HepG2 (cell line): Measurements from ENCODE around the gene GLI3.

Experiments used
- CBFB ChIP-seq: sonication (generic); formaldehyde crosslinking; IDR thresholded peaks from 2 replicates; pipeline ENCODE4 v1.4.0; 2020; ENCODE audit warnings: missing genetic modification reagents
- FIP1L1 ChIP-seq: fragments of 200-400 bp; formaldehyde crosslinking; IDR thresholded peaks from 2 replicates; pipeline ENCODE4 v1.6.1; 2018; ENCODE audit warnings: low read depth, mild to moderate bottlenecking, low read length, moderate library complexity, borderline replicate concordance; ENCODE audit not compliant: insufficient read depth
- FOXK2 ChIP-seq: fragments of 450-650 bp; IDR thresholded peaks from 2 replicates; pipeline ENCODE4 v1.6.1; 2016
- NCOA1 ChIP-seq: sonication (generic); formaldehyde crosslinking; IDR thresholded peaks from 2 replicates; pipeline ENCODE4 v1.9.0; 2021; ENCODE audit warnings: missing genetic modification reagents
- NR2C2 ChIP-seq: sonication (generic); formaldehyde crosslinking; IDR thresholded peaks from 2 replicates; pipeline ENCODE4 v1.4.0; 2020; ENCODE audit warnings: missing genetic modification reagents, mild to moderate bottlenecking, moderate library complexity, borderline replicate concordance
- REPIN1 ChIP-seq: sonication (generic); formaldehyde crosslinking; IDR thresholded peaks from 2 replicates; pipeline ENCODE4 v1.8.0; 2022; ENCODE audit warnings: missing genetic modification reagents, low read depth, mild to moderate bottlenecking, borderline replicate concordance
- TCF7 ChIP-seq: sonication (generic); IDR thresholded peaks from 2 replicates; pipeline ENCODE4 v1.6.1; 2016; ENCODE audit warnings: antibody characterized with exemption, low read depth
- ZBTB46 ChIP-seq: sonication (generic); formaldehyde crosslinking; IDR thresholded peaks from 2 replicates; pipeline ENCODE4 v1.4.0; 2020; ENCODE audit warnings: mild to moderate bottlenecking, missing genetic modification reagents, borderline replicate concordance
- ZNF274 ChIP-seq: sonication (generic); formaldehyde crosslinking; IDR thresholded peaks from 2 replicates; pipeline ENCODE4 v1.5.1; 2020; ENCODE audit warnings: mild to moderate bottlenecking, missing genetic modification reagents
- ZSCAN20 ChIP-seq: sonication (generic); formaldehyde crosslinking; IDR thresholded peaks from 2 replicates; pipeline ENCODE4 v1.4.0; 2020; ENCODE audit warnings: missing genetic modification reagents, mild to moderate bottlenecking, borderline replicate concordance
- TF ChIP-seq, protein P1 (sequence below): sonication (generic); formaldehyde crosslinking; IDR thresholded peaks from 2 replicates; pipeline ENCODE4 v1.5.1; 2020; ENCODE audit warnings: missing genetic modification reagents, mild to moderate bottlenecking, borderline replicate concordance
- TF ChIP-seq, protein P2 (sequence below): sonication (generic); formaldehyde crosslinking; conservative IDR thresholded peaks from 2 replicates; pipeline ENCODE4 v1.4.0; 2020; ENCODE audit warnings: mild to moderate bottlenecking, missing genetic modification reagents, moderate library complexity
- TF ChIP-seq, protein P3 (sequence below), 2 experiments: sonication (generic) in 1 of 2; formaldehyde crosslinking in 1 of 2; IDR thresholded peaks; 2 replicates each; pipeline versions ENCODE4 v1.5.1 to v1.6.1; 2011 to 2020; ENCODE audit warnings: borderline replicate concordance in 1 of 2, low read depth in 1 of 2, low read length in 1 of 2, mild to moderate bottlenecking in 1 of 2, missing genetic modification reagents in 1 of 2, moderate library complexity in 1 of 2

DNA sequence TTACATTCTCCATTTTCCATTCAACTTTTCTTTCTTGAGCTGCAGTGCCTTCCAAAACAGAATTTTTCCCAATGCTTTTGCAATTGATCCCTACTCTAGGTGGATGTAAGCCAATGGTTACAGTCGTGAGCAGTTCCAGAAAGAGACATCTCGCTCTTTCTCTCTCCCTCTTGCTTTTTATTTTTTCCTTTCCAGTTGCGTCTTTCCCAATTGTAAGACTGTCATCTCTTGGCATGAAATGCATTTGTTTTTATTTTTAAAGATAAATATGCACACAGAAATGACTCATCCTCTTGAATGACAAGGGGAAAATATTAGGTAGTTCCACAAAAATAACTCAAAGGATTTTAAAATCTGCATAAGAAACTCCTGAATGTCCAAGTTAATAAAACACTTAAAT, 25.1 kb downstream of the GLI3 start:
- TF ChIP-seq NCOA1, result no peak
- TF ChIP-seq, protein P1, sequence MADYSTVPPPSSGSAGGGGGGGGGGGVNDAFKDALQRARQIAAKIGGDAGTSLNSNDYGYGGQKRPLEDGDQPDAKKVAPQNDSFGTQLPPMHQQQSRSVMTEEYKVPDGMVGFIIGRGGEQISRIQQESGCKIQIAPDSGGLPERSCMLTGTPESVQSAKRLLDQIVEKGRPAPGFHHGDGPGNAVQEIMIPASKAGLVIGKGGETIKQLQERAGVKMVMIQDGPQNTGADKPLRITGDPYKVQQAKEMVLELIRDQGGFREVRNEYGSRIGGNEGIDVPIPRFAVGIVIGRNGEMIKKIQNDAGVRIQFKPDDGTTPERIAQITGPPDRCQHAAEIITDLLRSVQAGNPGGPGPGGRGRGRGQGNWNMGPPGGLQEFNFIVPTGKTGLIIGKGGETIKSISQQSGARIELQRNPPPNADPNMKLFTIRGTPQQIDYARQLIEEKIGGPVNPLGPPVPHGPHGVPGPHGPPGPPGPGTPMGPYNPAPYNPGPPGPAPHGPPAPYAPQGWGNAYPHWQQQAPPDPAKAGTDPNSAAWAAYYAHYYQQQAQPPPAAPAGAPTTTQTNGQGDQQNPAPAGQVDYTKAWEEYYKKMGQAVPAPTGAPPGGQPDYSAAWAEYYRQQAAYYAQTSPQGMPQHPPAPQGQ (CRISPR knock-in tag), result no peak
- no peak for TF ChIP-seq REPIN1 (CRISPR knock-in tag)
- TF ChIP-seq FIP1L1, result no peak
- TF ChIP-seq TCF7, result no peak
- no peak for TF ChIP-seq NR2C2 (CRISPR knock-in tag)
- TF ChIP-seq, protein P2, sequence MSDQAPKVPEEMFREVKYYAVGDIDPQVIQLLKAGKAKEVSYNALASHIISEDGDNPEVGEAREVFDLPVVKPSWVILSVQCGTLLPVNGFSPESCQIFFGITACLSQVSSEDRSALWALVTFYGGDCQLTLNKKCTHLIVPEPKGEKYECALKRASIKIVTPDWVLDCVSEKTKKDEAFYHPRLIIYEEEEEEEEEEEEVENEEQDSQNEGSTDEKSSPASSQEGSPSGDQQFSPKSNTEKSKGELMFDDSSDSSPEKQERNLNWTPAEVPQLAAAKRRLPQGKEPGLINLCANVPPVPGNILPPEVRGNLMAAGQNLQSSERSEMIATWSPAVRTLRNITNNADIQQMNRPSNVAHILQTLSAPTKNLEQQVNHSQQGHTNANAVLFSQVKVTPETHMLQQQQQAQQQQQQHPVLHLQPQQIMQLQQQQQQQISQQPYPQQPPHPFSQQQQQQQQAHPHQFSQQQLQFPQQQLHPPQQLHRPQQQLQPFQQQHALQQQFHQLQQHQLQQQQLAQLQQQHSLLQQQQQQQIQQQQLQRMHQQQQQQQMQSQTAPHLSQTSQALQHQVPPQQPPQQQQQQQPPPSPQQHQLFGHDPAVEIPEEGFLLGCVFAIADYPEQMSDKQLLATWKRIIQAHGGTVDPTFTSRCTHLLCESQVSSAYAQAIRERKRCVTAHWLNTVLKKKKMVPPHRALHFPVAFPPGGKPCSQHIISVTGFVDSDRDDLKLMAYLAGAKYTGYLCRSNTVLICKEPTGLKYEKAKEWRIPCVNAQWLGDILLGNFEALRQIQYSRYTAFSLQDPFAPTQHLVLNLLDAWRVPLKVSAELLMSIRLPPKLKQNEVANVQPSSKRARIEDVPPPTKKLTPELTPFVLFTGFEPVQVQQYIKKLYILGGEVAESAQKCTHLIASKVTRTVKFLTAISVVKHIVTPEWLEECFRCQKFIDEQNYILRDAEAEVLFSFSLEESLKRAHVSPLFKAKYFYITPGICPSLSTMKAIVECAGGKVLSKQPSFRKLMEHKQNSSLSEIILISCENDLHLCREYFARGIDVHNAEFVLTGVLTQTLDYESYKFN (CRISPR knock-in tag), result no peak
- TF ChIP-seq CBFB, result no peak
- no peak for TF ChIP-seq FOXK2
- TF ChIP-seq, protein P3, sequence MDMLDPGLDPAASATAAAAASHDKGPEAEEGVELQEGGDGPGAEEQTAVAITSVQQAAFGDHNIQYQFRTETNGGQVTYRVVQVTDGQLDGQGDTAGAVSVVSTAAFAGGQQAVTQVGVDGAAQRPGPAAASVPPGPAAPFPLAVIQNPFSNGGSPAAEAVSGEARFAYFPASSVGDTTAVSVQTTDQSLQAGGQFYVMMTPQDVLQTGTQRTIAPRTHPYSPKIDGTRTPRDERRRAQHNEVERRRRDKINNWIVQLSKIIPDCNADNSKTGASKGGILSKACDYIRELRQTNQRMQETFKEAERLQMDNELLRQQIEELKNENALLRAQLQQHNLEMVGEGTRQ (IDR thresholded peaks at IDR 0.05; ENCODE audit: low read depth, low read length), result no peak
- TF ChIP-seq, protein P3 (CRISPR knock-in tag; IDR thresholded peaks at IDR 0.05; ENCODE audit: borderline replicate concordance), result no peak
- no peak for TF ChIP-seq ZNF274
- TF ChIP-seq ZBTB46 (CRISPR knock-in tag), result no peak
- TF ChIP-seq ZSCAN20 (CRISPR knock-in tag), result no peak
